ENCODE data around the gene SPTSSA.

GRCh38 chr14:34383839-34384238 lies 78.2 kb downstream of the SPTSSA start:
- TF ChIP-seq POLR2AphosphoS5 (IDR thresholded peaks at IDR 0.05; ENCODE audit: low read depth, low read length) (no peak), POLR2A (IDR thresholded peaks at IDR 0.05; ENCODE audit: low read depth, low read length) (no peak), TAF1 (IDR thresholded peaks at IDR 0.05; ENCODE audit: borderline replicate concordance, low read depth, low read length) (no peak)
